Adipocyte (in vitro differentiated cells): Measurements from ENCODE around the gene SPINK2.

Experiments
- DNase-seq: peaks from one replicate; pipeline ENCODE4 v3.0.0-alpha.2; 2015; ENCODE audit warnings: low read depth
- H3K27me3 ChIP-seq: replicated peaks from 2 replicates; pipeline ENCODE4 v1.7.0; 2013; ENCODE audit warnings: mild to moderate bottlenecking, low read length, moderate library complexity; ENCODE audit not compliant: control insufficient read depth, insufficient read depth
- H3K36me3 ChIP-seq: 2 replicates; pipeline ENCODE4 v1.7.0; 2013; ENCODE audit warnings: low read length, mild to moderate bottlenecking, moderate library complexity; ENCODE audit not compliant: control insufficient read depth, insufficient read depth, severe bottlenecking
- H3K4me1 ChIP-seq: 2 replicates; pipeline ENCODE4 v1.7.0; 2013; ENCODE audit warnings: mild to moderate bottlenecking, low read length, moderate library complexity; ENCODE audit not compliant: control insufficient read depth, insufficient read depth
- H3K4me3 ChIP-seq: 2 replicates; pipeline ENCODE4 v1.7.0; 2013; ENCODE audit warnings: mild to moderate bottlenecking, low read length, moderate library complexity
- H3K9ac ChIP-seq: 2 replicates; pipeline ENCODE4 v1.7.0; 2013; ENCODE audit warnings: mild to moderate bottlenecking, low read length, moderate library complexity
- H3K9me3 ChIP-seq: 2 replicates; pipeline ENCODE4 v1.7.0; 2013; ENCODE audit warnings: mild to moderate bottlenecking, low read length, moderate library complexity; ENCODE audit not compliant: control insufficient read depth

SPINK2 gene

GRCh38 chr4:56799161-56799759, 22.2 kb downstream of the SPINK2 start:
- DNase-seq = no peak
- Histone ChIP-seq H3K9me3 (no peaks in the 10 kb centered on the region), H3K4me3 (peak overlapping the region; percentile 87), H3K27me3 (peaks cover 15% of the 10 kb centered on the region), H3K36me3 (no peaks in the 10 kb centered on the region), H3K9ac (peak overlapping the region; percentile 83), H3K4me1 (peaks cover 7% of the 10 kb centered on the region)

GRCh38 chr4:56796211-56796610, 25.3 kb downstream of the SPINK2 start:
- Histone ChIP-seq H3K9ac (no peak overlapping the region), H3K4me1 (peaks cover 7% of the 10 kb centered on the region), H3K27me3 (peaks cover 10% of the 10 kb centered on the region), H3K4me3 (no peak overlapping the region), H3K36me3 (no peaks in the 10 kb centered on the region), H3K9me3 (no peaks in the 10 kb centered on the region)
- no peak for DNase-seq

- no peak for DNase-seq
- Histone ChIP-seq H3K9me3 (no peaks in the 10 kb centered on the region), H3K4me1 (peaks cover 18% of the 10 kb centered on the region), H3K9ac (no peak overlapping the region), H3K36me3 (no peaks in the 10 kb centered on the region), H3K27me3 (peaks cover 6% of the 10 kb centered on the region), H3K4me3 (no peak overlapping the region)
Measured at GRCh38 chr4:56791316-56791715, 30.2 kb downstream of the SPINK2 start.

DNA sequence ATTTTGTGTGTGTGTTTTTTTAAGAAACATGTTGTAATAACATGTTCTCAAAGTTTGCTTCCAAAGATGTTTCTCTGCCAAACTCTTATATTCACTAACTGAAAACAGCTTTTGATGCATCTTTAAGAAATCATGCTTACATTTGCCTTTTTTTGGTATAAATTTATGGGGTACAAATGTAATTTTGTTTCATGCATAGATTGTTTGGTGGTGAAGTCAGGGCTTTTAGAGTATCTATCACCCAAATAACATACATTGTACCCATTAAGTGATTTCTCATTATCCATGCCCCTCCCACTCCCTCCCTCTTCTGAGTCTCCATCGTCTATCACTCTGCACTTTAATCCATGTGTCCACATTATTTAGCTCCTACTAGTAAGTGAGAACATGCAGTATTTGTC, 30.8 kb downstream of the SPINK2 start:
- H3K9ac ChIP-seq = no peak overlapping the region
- DNase-seq = peak; percentile 64
- H3K4me3 ChIP-seq = no peak overlapping the region
- no peaks in the 10 kb centered on the region for H3K36me3 ChIP-seq
- peaks cover 18% of the 10 kb centered on the region for H3K4me1 ChIP-seq
- peaks cover 1% of the 10 kb centered on the region for H3K27me3 ChIP-seq
- no peaks in the 10 kb centered on the region for H3K9me3 ChIP-seq

DNA sequence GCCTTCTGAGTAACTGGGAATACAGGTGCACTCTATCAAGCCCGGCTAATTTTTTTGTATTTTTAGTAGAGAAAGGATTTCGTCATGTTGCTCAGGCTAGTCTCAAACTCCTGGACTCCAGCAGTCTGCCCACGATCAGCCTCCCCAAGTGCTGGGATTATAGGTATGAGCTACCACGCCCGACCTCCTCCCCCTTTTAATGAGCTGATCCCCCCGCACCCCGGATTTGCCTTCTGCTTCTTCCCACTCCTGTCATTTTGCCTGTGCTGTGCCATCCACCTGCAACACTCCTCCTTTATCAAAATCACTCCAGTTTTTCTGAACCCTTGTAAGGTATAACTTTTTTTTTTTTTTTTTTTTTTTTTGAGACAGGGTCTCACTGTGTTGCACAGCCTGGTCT, 33.4 kb downstream of the SPINK2 start:
- Histone ChIP-seq H3K27me3 (peaks cover 13% of the 10 kb centered on the region), H3K4me3 (no peak overlapping the region), H3K4me1 (peaks cover 18% of the 10 kb centered on the region), H3K9me3 (no peaks in the 10 kb centered on the region), H3K36me3 (no peaks in the 10 kb centered on the region), H3K9ac (no peak overlapping the region)
- no peak for DNase-seq

- no peak overlapping the region for H3K4me3 ChIP-seq
- H3K9ac ChIP-seq = no peak overlapping the region
- peaks cover 18% of the 10 kb centered on the region for H3K4me1 ChIP-seq
- no peak for DNase-seq
- no peaks in the 10 kb centered on the region for H3K9me3 ChIP-seq
- H3K27me3 ChIP-seq = peaks cover 14% of the 10 kb centered on the region
- no peaks in the 10 kb centered on the region for H3K36me3 ChIP-seq
Measured at GRCh38 chr4:56787380-56787779, 34.1 kb downstream of the SPINK2 start.

DNA sequence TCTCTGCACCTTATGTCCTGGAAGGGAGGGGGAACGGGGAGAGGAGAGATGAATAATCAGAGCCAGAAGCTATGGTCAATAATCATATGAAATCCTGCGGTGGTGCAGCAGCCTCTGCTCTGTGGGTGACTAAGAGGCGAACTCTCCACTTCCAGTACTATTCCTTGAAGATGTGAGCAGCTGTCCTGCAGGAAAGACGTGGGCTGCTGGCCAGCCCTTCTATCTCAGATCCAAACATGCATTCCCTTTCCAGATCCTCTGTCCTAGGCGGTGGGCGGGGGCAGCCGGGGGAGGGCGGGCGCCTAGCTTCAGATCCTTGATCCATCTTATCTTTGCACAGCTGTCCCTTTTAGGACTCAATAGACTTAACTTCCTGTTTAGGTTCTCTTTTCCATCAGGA, 34.5 kb downstream of the SPINK2 start:
- peak; percentile 50 for DNase-seq
- no peak overlapping the region for H3K4me3 ChIP-seq
- peaks cover 18% of the 10 kb centered on the region for H3K27me3 ChIP-seq
- H3K9me3 ChIP-seq = no peaks in the 10 kb centered on the region
- no peak overlapping the region for H3K9ac ChIP-seq
- peaks cover 18% of the 10 kb centered on the region for H3K4me1 ChIP-seq
- H3K36me3 ChIP-seq = no peaks in the 10 kb centered on the region

DNA sequence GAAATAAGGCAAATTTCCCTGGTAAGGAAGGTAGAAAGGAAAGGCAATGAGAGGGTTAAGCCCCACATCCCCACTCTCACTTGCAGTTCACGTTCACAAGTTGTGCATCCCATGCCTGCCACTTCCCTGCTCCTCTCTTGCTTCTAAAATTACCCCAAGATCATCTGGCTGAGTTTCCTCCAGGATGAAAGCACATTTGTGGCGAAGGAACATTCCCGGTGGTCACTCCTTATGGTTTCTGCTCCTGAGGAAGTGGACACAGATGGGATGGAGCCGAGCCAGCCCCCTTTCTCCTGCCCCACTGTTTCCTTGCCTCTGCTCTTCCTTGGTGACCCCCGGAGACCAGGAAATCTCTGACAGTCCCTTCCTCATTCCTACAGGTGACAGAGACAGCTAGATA, 37.5 kb downstream of the SPINK2 start:
- DNase-seq = no peak
- Histone ChIP-seq H3K4me1 (peaks cover 7% of the 10 kb centered on the region), H3K36me3 (no peaks in the 10 kb centered on the region), H3K9me3 (no peaks in the 10 kb centered on the region), H3K9ac (no peak overlapping the region), H3K4me3 (no peak overlapping the region), H3K27me3 (peaks cover 23% of the 10 kb centered on the region)

DNA sequence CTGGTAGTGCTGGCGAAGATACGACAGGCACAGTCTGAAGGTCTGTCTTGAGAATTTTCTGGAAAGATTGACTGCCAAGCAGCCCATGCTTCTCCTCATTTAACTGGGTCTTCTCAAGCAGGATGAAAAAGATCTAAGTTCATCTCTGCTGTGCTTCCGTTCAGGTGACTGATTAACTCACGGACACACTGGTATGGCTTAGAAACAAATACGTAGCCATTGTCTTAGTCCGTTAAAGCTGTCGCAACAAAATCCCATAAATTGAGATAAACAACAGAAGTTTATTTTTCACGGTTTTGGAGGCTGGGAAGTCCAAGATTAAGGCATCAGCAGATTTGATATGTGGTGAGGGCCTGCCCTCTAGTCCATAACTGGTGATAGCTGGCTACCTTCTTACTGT, 39.5 kb downstream of the SPINK2 start:
- H3K27me3 ChIP-seq = peaks cover 28% of the 10 kb centered on the region
- H3K9me3 ChIP-seq = no peaks in the 10 kb centered on the region
- H3K36me3 ChIP-seq = no peaks in the 10 kb centered on the region
- H3K4me3 ChIP-seq = no peak overlapping the region
- DNase-seq = no peak
- H3K4me1 ChIP-seq = peaks cover 5% of the 10 kb centered on the region
- H3K9ac ChIP-seq = no peak overlapping the region

GRCh38 chr4:56773346-56773745, 48.2 kb downstream of the SPINK2 start:
- Histone ChIP-seq H3K4me1 (no peaks in the 10 kb centered on the region), H3K4me3 (no peak overlapping the region), H3K27me3 (peaks cover 4% of the 10 kb centered on the region), H3K9me3 (no peaks in the 10 kb centered on the region), H3K9ac (no peak overlapping the region), H3K36me3 (no peaks in the 10 kb centered on the region)
- no peak for DNase-seq

DNA sequence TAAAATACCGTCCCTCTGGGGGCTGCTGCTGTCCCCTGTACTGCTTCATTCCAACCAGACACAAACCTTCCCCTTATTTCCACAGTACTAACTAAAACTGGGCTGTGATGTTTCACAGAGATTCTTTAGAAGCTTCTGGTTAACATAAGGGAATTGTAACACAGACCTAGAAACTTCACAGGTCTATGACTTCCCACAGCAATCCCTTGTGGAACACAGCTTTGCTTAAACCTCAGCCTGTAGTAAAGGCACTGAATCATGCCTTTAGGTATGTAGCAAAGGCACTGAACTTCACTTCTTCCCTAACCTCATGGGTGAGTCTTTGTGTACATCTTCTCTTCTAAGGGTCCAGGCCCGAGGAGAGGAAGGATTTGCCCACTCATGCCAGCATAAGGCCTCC, 49.4 kb downstream of the SPINK2 start:
- no peak for DNase-seq
- no peaks in the 10 kb centered on the region for H3K36me3 ChIP-seq
- peaks cover 4% of the 10 kb centered on the region for H3K27me3 ChIP-seq
- no peaks in the 10 kb centered on the region for H3K9me3 ChIP-seq
- H3K9ac ChIP-seq = no peak overlapping the region
- H3K4me3 ChIP-seq = no peak overlapping the region
- no peaks in the 10 kb centered on the region for H3K4me1 ChIP-seq

- Histone ChIP-seq H3K9me3 (no peaks in the 10 kb centered on the region), H3K27me3 (no peaks in the 10 kb centered on the region), H3K36me3 (no peaks in the 10 kb centered on the region), H3K4me3 (no peak overlapping the region), H3K4me1 (no peaks in the 10 kb centered on the region), H3K9ac (no peak overlapping the region)
- DNase-seq = no peak
Measured at GRCh38 chr4:56768763-56769162, 52.7 kb downstream of the SPINK2 start.
